ENCODE measurements around the gene RGS5. TPM values are rescaled to one million over a fixed set of nuclear protein-coding genes. Genes with fewer than 3 reads are reported as not detected.

Gene RGS5
- polyA plus RNA-seq, 1 donor (not counting 4 experiments of a cell fraction or from before 2014, with no cell fraction given): 4.1 TPM

DNA sequence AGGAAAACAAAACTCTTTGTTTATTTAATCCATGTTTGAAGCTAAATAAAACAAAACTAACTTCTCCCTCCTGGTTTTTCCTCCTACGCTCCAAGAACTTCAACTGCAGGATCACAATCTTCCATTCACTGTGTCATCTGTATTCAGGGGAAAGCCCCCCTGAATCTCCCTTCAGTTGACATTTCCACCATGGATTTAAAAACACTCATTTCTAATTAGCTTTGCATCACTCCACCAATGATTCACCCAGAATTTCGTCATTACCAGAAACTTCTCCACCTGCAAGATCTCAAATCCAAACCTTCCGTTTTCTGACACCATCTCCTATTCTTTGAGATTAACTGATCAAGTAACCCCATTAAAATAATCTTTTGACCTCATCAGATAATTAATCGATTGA, 10.9 kb upstream of the RGS5 start:
- H4K20me1 ChIP-seq (ENCODE audit: control insufficient read depth, extremely low read depth, insufficient read depth, low read length): no peaks in the 10 kb centered on the region
- H3K36me3 ChIP-seq (ENCODE audit: control insufficient read depth in 2 of 2, extremely low read depth in 1 of 2, insufficient read depth in 2 of 2, low read length in 2 of 2): no peaks in the 10 kb centered on the region
- H3K9ac ChIP-seq (ENCODE audit: control insufficient read depth, extremely low read depth, insufficient read depth, low read length): no peak overlapping the region
- H3K4me2 ChIP-seq (ENCODE audit: control insufficient read depth, extremely low read depth, insufficient read depth, low read depth, low read length): no peak overlapping the region
- H3K4me1 ChIP-seq (ENCODE audit: control insufficient read depth, extremely low read depth, insufficient read depth, low read length): no peaks in the 10 kb centered on the region
- H3K27ac ChIP-seq (ENCODE audit: control insufficient read depth, insufficient read depth, low read length): no peak overlapping the region
- dilution Hi-C loops (cut with MboI; ENCODE audit: extremely low pct_ligation_motif_present, low sequenced_read_pairs): no loop called here
- no peak overlapping the region for H3K4me3 ChIP-seq (ENCODE audit: control insufficient read depth in 2 of 3, extremely low read depth in 1 of 3, insufficient read depth in 2 of 3, low read depth in 1 of 3, low read length in 3 of 3)
- no peak for TF ChIP-seq EZH2 (IDR thresholded peaks at IDR 0.05; ENCODE audit: low read length)
- TF ChIP-seq, protein P1, sequence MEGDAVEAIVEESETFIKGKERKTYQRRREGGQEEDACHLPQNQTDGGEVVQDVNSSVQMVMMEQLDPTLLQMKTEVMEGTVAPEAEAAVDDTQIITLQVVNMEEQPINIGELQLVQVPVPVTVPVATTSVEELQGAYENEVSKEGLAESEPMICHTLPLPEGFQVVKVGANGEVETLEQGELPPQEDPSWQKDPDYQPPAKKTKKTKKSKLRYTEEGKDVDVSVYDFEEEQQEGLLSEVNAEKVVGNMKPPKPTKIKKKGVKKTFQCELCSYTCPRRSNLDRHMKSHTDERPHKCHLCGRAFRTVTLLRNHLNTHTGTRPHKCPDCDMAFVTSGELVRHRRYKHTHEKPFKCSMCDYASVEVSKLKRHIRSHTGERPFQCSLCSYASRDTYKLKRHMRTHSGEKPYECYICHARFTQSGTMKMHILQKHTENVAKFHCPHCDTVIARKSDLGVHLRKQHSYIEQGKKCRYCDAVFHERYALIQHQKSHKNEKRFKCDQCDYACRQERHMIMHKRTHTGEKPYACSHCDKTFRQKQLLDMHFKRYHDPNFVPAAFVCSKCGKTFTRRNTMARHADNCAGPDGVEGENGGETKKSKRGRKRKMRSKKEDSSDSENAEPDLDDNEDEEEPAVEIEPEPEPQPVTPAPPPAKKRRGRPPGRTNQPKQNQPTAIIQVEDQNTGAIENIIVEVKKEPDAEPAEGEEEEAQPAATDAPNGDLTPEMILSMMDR (optimal IDR thresholded peaks at IDR 0.05 in 1 of 3, IDR thresholded peaks at IDR 0.05 in 1 of 3, conservative IDR thresholded peaks at IDR 0.05 in 1 of 3; ENCODE audit: extremely low read depth in 1 of 3, insufficient read depth in 2 of 3, low read length in 3 of 3): no peak
- FAIRE-seq (no peak), DNase-seq (ENCODE audit: low read depth, low spot score) (no peak)
- no peaks in the 10 kb centered on the region for H3K27me3 ChIP-seq (ENCODE audit: control insufficient read depth, extremely low read depth, insufficient read depth, low read length)
- H2AFZ ChIP-seq (ENCODE audit: control insufficient read depth, low read length): no peak overlapping the region
- no peaks in the 10 kb centered on the region for H3K9me1 ChIP-seq (ENCODE audit: control insufficient read depth, extremely low read depth, insufficient read depth, low read length)
- no peaks in the 10 kb centered on the region for H3K79me2 ChIP-seq (ENCODE audit: control insufficient read depth, insufficient read depth, low read length)
- no peaks in the 10 kb centered on the region for H3K9me3 ChIP-seq (ENCODE audit: control insufficient read depth, low read depth, low read length)

DNA sequence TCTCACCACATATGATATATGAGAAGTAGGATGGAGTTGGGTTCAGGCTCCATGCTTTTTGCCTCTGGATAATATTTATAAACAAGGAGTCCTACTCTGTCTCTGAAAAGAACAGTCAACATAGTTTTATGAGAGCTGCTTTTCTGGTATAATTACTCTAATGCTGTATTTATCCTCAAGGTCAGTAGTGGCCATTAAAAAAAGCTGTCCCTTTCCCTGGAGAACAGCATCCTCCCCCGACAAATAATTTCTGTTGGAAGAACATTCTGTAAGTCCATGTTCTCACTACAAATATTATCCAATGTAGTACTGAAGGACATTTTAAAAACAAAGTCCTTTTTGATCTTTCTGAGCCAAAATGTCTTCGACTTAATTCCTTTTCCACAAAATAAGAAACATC, 9.0 kb upstream of the RGS5 start:
- no peak overlapping the region for H3K4me2 ChIP-seq (ENCODE audit: control insufficient read depth, extremely low read depth, insufficient read depth, low read depth, low read length)

More for the DNA sequence above, 9.0 kb upstream of the RGS5 start:
- no peaks in the 10 kb centered on the region for H3K36me3 ChIP-seq (ENCODE audit: control insufficient read depth in 2 of 2, extremely low read depth in 1 of 2, insufficient read depth in 2 of 2, low read length in 2 of 2)
- H2AFZ ChIP-seq (ENCODE audit: control insufficient read depth, low read length): no peak overlapping the region
- FAIRE-seq (no peak), DNase-seq (ENCODE audit: low read depth, low spot score) (no peak)
- H3K9me1 ChIP-seq (ENCODE audit: control insufficient read depth, extremely low read depth, insufficient read depth, low read length): no peaks in the 10 kb centered on the region
- no peak overlapping the region for H3K4me3 ChIP-seq (ENCODE audit: control insufficient read depth in 2 of 3, extremely low read depth in 1 of 3, insufficient read depth in 2 of 3, low read depth in 1 of 3, low read length in 3 of 3)
- dilution Hi-C loops (cut with MboI; ENCODE audit: extremely low pct_ligation_motif_present, low sequenced_read_pairs): no loop called here
- H3K27ac ChIP-seq (ENCODE audit: control insufficient read depth, insufficient read depth, low read length): no peak overlapping the region
- no peak overlapping the region for H3K9ac ChIP-seq (ENCODE audit: control insufficient read depth, extremely low read depth, insufficient read depth, low read length)
- H3K9me3 ChIP-seq (ENCODE audit: control insufficient read depth, low read depth, low read length): no peaks in the 10 kb centered on the region
- TF ChIP-seq, protein P1 (optimal IDR thresholded peaks at IDR 0.05 in 1 of 3, IDR thresholded peaks at IDR 0.05 in 1 of 3, conservative IDR thresholded peaks at IDR 0.05 in 1 of 3; ENCODE audit: extremely low read depth in 1 of 3, insufficient read depth in 2 of 3, low read length in 3 of 3): no peak
- no peak for TF ChIP-seq EZH2 (IDR thresholded peaks at IDR 0.05; ENCODE audit: low read length)
- no peaks in the 10 kb centered on the region for H3K79me2 ChIP-seq (ENCODE audit: control insufficient read depth, insufficient read depth, low read length)
- no peaks in the 10 kb centered on the region for H3K27me3 ChIP-seq (ENCODE audit: control insufficient read depth, extremely low read depth, insufficient read depth, low read length)
- H4K20me1 ChIP-seq (ENCODE audit: control insufficient read depth, extremely low read depth, insufficient read depth, low read length): no peaks in the 10 kb centered on the region
- H3K4me1 ChIP-seq (ENCODE audit: control insufficient read depth, extremely low read depth, insufficient read depth, low read length): no peaks in the 10 kb centered on the region
